GM19023 (cell line): ENCODE results near the gene EGFL6.
"Not testable (repeated sequence)": the region's sequence is repeated elsewhere in the genome, so short reads cannot be mapped to it uniquely, and the experiment has no call there.

Experiments
- ATAC-seq: cut with Tn5 transposase; IDR thresholded peaks from one replicate; pipeline ENCODE4 v1.9.1; 2021; ENCODE audit warnings: mild to moderate bottlenecking, moderate library complexity; ENCODE audit not compliant: unreplicated experiment

Gene EGFL6

DNA sequence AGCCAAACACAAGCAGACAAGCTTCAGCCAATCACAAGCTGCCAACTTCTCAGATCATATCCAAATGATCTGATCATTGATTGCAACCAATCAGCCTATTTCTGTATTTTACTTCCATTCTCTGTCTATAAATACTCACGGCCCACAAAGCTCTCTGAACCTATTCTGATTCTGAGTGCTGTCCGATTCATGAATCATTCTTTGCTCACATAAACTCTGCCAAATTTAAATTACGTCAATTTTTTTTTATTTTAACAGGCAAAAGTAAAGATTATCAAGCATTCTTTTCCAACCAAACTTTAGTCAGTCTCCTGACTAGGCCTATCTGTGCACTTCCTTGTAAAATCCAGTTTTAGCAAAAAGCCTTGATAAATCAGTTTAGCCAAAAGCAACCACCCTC is 81.7 kb downstream of the EGFL6 start:
- ATAC-seq: no peak

DNA sequence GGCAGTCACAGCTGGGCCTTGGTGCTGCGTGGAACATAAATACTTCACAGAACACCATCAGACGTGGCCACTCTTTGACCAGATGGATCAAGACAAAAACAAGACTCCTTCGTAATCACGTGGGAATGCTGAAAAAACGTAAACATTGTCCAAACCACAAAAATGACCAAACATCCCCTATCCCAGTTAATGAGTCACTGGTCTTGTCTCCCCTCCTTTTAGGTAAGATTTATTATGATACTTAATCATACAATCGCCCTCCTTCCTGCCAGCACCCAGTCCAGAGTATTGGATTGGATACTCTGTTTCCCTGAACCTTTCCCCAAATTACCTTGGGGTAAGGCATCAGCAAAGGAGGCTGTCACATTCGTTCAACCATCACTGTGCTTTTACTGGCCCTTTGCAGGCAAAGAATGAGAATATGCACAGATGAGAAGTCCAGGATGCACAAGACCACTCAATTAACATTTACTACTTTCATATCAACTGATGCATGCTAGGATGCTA is 82.9 kb downstream of the EGFL6 start:
- ATAC-seq: no peak

- peak; percentile 95 for ATAC-seq
These were observed 83.7 kb downstream of the EGFL6 start, which contains the start of gene TCEANC for GRCh38 chrX:13652850-13653693. TCEANC (plus strand) TSS chrX:13653141; CDS start chrX:13662509, 9,368 bp downstream.

GRCh38 chrX:13654116-13654515 is 84.7 kb downstream of the EGFL6 start:
- ATAC-seq: no peak

GRCh38 chrX:13655674-13656073 is 86.3 kb downstream of the EGFL6 start:
- no peak for ATAC-seq

DNA sequence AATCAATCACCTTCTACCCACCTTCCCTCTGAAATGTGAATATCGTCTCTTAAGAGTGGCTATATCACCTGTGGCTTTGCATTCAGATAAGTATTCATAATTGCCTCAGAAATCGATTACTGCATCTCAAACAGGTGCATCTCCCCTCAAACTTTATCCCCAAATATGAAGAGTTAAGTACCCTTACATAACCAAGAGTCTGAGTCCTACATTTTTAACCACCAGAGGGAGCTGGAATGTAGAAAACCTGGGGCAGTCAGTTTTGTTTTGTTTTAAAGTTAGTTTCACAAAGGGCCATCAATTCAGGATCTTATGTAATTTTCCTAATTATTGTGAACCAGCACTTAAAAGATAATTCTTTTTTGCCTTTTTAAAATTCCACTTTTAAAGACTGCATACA is 89.2 kb downstream of the EGFL6 start:
- no peak for ATAC-seq

DNA sequence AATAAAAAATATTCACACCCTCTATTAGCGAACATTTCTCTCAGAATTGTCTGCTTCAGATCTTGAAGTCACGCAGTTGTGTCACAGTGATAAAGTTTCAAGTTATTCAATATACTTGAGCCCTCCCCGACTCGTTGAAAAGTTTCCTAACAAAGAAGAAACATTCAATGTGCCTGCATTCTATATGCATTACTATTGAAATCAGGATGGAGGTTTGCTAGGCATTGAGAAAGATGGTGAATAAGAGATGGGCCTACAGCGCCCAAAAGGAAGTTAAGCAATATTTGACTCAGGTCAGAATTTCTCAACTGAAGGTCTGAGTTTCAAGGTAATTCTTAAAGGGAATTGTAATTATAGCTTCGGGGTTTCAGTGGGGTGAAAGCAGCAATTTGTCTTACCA is 89.7 kb downstream of the EGFL6 start:
- ATAC-seq: no peak

DNA sequence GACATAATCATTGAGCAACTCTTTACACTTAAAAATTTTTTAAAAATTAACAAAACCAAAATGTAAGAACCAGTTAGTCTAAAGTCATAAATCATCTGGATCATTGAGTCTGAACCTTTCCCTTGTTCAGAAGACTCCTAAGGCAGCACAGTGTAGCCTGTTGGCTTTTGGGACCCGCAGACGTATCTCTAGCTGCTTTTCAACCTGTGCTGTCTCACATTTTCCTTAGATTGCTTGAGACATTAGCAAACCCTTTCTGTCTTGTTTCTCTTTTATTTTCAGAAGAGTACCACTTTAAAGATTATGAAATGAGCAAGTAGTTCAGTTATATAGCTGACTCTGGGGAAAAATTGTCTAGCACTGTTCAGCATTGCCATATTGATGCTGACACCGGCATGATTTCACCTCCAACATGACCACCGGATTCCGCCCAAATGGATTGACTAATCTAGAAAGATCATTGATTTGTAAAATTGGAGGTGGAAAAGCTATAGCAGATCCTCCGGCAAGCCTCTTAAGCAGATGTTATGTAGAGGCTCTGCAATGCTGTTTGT is 92.4 kb downstream of the EGFL6 start:
- no peak for ATAC-seq

DNA sequence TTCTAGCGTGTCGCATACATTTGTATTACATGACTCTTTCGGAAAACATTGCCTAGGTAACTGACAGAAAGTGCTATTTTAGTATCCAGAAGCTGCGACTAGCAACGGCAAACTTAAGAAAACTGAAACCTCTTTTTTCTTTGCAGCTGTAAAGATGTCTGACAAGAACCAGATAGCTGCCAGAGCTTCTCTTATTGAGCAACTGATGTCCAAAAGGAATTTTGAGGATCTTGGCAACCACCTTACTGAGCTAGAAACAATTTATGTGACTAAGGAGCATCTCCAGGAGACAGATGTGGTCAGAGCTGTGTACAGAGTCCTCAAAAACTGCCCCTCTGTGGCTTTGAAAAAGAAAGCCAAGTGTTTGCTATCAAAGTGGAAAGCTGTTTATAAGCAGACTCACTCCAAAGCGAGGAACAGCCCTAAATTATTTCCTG is 93.0 kb downstream of the EGFL6 start:
- ATAC-seq: no peak

DNA sequence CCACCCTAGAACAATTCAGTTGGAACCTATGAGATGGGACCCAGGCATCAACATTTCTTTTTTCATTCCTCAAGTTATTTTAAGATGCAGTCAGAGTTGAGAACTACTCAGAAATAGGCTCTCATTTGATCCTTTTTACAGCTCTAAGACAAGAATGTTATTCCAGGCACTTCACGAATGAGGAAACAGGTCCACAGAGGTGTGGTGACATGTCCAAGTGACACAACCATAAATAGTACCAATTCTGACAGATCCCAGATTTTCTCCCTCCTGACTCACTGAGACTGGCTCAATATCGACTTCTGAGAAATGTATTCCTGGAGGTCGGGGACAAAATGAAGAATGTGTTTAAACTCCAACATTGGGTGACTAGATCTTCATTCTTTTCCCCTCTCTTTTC is 94.6 kb downstream of the EGFL6 start:
- ATAC-seq: no peak

GRCh38 chrX:13666836-13667235 is 97.4 kb downstream of the EGFL6 start:
- ATAC-seq: no peak

DNA sequence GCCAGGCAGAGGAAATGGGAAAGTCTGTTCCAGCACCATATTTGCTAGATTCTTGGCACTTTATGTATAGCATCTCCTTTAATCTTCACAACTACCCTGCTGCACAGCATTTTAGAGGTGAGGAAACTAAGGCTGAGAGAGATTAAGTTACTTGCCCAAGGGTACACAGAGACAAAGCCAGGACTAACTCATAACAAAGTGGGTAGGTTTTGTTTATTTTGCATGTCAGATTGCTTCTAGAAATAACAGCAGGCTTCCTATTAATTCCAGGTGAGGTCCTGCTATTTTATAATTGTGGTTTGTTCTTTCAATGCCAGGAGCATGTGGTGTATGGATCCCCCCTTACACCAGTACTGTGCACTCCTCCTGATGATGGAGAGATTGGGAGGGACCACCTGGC is 98.5 kb downstream of the EGFL6 start:
- ATAC-seq: no peak

GRCh38 chrX:13669246-13669737 is 99.9 kb downstream of the EGFL6 start:
- peak; percentile 87 for ATAC-seq

DNA sequence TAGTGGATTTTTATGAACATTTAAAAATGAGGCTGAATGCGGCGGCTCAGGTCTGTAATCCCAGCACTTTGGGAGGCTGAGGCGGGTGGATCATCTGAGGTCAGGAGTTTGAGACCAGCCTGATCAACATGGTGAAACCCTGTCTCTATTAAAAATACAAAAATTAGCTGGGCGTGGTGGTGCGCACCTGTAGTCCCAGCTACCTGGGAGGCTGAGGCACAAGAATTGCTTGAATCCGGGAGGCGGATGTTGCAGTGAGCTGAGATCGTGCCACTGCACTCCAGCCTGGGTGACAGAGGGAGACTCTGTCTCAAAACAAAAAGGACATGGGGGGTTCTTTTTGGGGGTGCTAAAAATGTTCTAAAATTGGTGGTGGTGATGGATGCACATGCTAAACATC is 100.4 kb downstream of the EGFL6 start:
- not testable (repeated sequence) for ATAC-seq

GRCh38 chrX:13670197-13670596 is 100.8 kb downstream of the EGFL6 start:
- ATAC-seq: no peak

DNA sequence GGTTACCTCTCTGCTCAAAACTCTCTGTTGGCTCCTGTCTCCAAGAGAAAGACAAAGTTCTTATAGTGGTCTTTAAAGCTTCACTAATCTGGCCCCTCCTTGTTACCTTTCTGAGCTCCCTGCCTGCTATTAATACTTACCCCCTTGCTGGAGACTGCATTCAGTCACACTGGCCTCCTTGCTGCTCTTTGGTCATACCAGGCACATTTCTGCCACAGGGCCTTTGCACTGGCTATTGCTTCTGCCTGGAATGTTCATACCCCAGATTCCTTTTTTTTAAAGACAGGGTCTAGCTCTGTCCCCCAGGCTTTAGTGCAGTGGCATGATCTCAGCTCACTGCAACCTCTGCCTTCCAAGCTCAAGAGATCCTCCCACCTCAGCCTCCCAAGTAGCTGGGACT is 103.6 kb downstream of the EGFL6 start:
- ATAC-seq: no peak

GRCh38 chrX:13676885-13677284 is 107.5 kb downstream of the EGFL6 start:
- no peak for ATAC-seq

- not testable (repeated sequence) for ATAC-seq
These were observed 110.3 kb downstream of the EGFL6 start for GRCh38 chrX:13679700-13680099.

DNA sequence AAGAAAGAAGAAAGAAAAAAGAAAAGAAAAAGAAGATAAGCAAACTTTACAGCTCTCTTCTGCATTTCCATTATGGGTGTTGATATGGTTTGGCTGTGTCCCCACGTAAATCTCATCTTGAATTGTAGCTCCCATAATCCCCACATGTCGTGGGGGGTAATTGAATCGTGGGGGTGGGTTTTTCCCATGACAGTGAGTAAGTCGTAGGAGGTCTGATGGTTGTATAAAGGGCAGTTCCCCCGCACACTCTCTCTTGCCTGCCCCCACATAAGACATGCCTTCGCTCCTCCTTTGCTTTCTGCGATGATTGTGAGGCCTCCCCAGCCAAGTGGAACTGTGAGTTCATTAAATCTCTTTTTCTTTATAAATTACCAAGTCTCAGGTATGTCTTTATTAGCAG is 112.2 kb downstream of the EGFL6 start:
- ATAC-seq: no peak
